Adipocyte (in vitro differentiated cells): ENCODE measurements around the gene TVP23C.

Source experiments
- DNase-seq: peaks from one replicate; pipeline ENCODE4 v3.0.0-alpha.2; 2015; ENCODE audit warnings: low read depth
- H3K27me3 ChIP-seq: replicated peaks from 2 replicates; pipeline ENCODE4 v1.7.0; 2013; ENCODE audit warnings: mild to moderate bottlenecking, low read length, moderate library complexity; ENCODE audit not compliant: control insufficient read depth, insufficient read depth
- H3K36me3 ChIP-seq: 2 replicates; pipeline ENCODE4 v1.7.0; 2013; ENCODE audit warnings: low read length, mild to moderate bottlenecking, moderate library complexity; ENCODE audit not compliant: control insufficient read depth, insufficient read depth, severe bottlenecking
- H3K4me1 ChIP-seq: 2 replicates; pipeline ENCODE4 v1.7.0; 2013; ENCODE audit warnings: mild to moderate bottlenecking, low read length, moderate library complexity; ENCODE audit not compliant: control insufficient read depth, insufficient read depth
- H3K4me3 ChIP-seq: 2 replicates; pipeline ENCODE4 v1.7.0; 2013; ENCODE audit warnings: mild to moderate bottlenecking, low read length, moderate library complexity
- H3K9ac ChIP-seq: 2 replicates; pipeline ENCODE4 v1.7.0; 2013; ENCODE audit warnings: mild to moderate bottlenecking, low read length, moderate library complexity
- H3K9me3 ChIP-seq: 2 replicates; pipeline ENCODE4 v1.7.0; 2013; ENCODE audit warnings: mild to moderate bottlenecking, low read length, moderate library complexity; ENCODE audit not compliant: control insufficient read depth

Gene TVP23C

GRCh38 chr17:15492791-15493692 is 70.2 kb downstream of the TVP23C start:
- Histone ChIP-seq H3K9me3 (no peaks in the 10 kb centered on the region), H3K4me3 (no peak overlapping the region), H3K4me1 (peaks cover 14% of the 10 kb centered on the region), H3K9ac (no peak overlapping the region), H3K27me3 (no peaks in the 10 kb centered on the region), H3K36me3 (no peaks in the 10 kb centered on the region)
- no peak for DNase-seq

DNA sequence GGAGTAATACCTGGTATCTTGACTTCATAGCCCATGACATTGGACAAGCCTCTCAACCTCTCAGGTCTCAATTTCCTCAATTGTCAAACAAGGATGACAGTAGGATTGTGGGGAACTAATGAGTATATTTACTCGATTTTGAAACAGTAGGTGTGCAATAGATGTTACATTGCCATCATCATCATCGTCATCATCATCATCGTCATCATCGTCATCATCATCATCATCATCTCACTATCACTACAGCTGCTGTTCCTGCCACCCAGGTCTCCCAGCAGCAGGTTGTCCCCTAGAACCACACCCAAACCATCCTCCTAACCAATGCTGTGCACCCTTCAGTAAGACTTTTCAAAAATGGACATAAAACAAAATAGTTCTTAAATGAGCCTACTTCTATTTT is 71.1 kb downstream of the TVP23C start:
- Histone ChIP-seq H3K9ac (no peak overlapping the region), H3K4me3 (no peak overlapping the region), H3K27me3 (no peaks in the 10 kb centered on the region), H3K9me3 (no peaks in the 10 kb centered on the region), H3K4me1 (peaks cover 14% of the 10 kb centered on the region), H3K36me3 (no peaks in the 10 kb centered on the region)
- no peak for DNase-seq

DNA sequence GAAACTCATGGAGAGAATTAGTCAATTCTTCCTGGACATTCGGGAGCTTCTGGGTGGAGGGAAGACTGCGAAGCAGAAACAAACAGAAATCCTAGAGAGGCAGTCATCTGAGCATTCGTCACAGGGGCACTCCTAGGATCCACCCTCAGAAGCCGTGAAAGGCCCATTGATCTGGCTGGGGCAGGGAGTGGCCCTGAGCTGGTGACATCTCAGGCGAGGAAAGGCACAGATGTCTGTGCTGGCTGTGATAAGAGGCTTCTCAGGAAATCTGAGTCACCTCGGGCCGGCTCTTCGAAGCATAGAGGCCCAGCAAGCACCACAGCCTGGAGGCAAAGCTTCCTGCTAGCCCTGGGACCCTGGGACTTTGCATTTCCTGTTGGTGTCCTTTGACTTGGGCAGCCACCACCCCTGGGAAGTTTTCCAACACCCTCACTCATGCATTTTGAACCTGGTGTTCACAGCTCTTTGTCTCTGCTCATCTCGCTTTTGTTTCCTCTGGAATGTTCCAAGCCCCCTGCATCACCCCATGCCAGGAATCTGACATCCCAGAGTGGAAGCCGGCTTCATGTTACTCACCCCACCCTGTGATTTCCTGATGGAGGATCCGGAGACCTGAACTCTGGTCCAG is 72.5 kb downstream of the TVP23C start:
- H3K4me3 ChIP-seq: peak overlapping the region; percentile 19
- H3K27me3 ChIP-seq: no peaks in the 10 kb centered on the region
- no peaks in the 10 kb centered on the region for H3K36me3 ChIP-seq
- peaks cover 14% of the 10 kb centered on the region for H3K4me1 ChIP-seq
- peak; percentile 68 for DNase-seq
- no peaks in the 10 kb centered on the region for H3K9me3 ChIP-seq
- peak overlapping the region; percentile 47 for H3K9ac ChIP-seq

DNA sequence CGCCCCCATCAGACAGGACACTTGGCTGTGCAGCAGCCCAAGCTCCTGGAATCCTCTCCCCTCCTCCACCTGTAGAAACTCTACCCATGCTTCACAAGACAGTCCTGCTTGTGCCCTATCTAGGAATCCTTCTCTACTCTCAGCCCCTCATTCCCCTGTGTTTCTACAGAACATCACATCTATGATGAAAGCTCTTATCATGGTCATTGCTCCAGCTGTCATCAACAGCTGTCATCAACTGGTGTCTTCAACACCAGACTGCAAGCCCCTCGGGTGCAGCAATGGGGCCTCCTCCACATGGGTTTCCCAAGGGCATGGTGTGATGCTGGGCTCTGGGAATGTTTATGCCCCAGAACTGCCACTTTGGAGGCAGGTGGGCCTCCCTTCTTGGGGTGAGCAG is 74.7 kb downstream of the TVP23C start:
- no peaks in the 10 kb centered on the region for H3K9me3 ChIP-seq
- no peaks in the 10 kb centered on the region for H3K27me3 ChIP-seq
- no peak overlapping the region for H3K9ac ChIP-seq
- no peak for DNase-seq
- H3K4me3 ChIP-seq: no peak overlapping the region
- H3K36me3 ChIP-seq: no peaks in the 10 kb centered on the region
- H3K4me1 ChIP-seq: peaks cover 14% of the 10 kb centered on the region

GRCh38 chr17:15485045-15485444 is 78.2 kb downstream of the TVP23C start:
- no peak for DNase-seq

DNA sequence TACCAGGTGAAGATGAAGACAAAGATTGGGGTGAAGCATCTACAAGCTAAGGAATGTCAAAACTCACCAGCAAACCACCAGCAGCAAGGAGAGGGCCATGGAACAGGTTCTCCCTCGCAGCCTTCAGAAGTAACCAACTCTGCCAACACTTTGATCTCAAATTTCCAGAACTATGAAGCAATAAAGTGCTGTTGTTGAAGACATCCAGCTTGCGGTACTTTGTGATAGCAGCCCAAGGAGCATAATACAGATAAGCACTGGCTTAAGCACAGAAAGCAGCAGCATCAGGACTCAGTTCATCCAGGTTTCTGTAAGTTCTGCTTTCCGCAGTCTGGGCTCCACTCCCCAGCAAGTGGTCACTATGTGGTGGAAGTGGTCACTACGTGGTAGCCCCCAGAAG is 79.9 kb downstream of the TVP23C start:
- no peak for DNase-seq
- Histone ChIP-seq H3K27me3 (no peaks in the 10 kb centered on the region), H3K4me3 (no peak overlapping the region), H3K4me1 (no peaks in the 10 kb centered on the region), H3K9me3 (no peaks in the 10 kb centered on the region), H3K9ac (no peak overlapping the region), H3K36me3 (no peaks in the 10 kb centered on the region)

More at GRCh38 chr17:15485045-15485444, 78.2 kb downstream of the TVP23C start:
- H3K9ac ChIP-seq: no peak overlapping the region
- H3K27me3 ChIP-seq: no peaks in the 10 kb centered on the region
- no peaks in the 10 kb centered on the region for H3K9me3 ChIP-seq
- no peaks in the 10 kb centered on the region for H3K36me3 ChIP-seq
- H3K4me3 ChIP-seq: no peak overlapping the region
- peaks cover under 1% of the 10 kb centered on the region for H3K4me1 ChIP-seq

DNA sequence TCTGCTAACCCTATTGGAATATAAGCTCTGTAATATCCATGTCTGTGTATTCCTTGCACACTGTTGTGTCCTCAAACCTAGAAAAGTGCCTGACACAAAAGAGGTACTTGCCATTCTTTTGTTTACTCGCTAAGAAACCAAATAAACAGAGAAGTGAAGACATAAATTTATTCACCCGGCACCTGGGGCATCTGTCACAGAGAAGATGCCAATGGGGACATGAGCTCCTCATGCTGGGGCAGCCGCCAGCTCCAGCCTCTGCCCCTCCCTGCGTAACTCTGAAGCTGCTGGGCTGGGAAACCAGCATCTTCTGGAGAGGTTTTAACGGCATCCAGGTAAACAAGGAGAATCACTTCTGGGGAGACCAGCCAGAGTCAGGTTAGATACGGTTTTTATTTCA is 80.8 kb downstream of the TVP23C start:
- Histone ChIP-seq H3K9ac (no peak overlapping the region), H3K4me1 (no peaks in the 10 kb centered on the region), H3K9me3 (no peaks in the 10 kb centered on the region), H3K36me3 (no peaks in the 10 kb centered on the region), H3K4me3 (no peak overlapping the region), H3K27me3 (no peaks in the 10 kb centered on the region)
- no peak for DNase-seq

DNA sequence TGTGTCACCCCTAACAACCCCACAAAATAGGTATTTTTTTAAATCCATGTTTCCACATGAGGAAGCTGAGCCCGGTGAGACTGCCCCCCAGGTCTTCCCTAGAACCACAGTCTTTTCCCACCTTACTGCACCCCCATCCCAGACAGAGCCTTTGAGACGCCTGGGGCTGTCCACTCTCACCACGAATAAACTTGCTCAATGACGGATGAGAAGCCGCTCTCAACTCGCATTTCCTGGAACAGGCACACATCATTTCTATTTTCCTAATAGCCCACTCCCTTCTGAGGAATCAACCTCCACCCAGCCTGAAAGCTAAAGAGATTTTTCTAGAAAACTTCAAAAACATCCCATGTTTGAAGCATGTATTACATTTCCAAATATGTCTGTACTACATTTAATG is 81.8 kb downstream of the TVP23C start:
- H3K4me1 ChIP-seq: peaks cover 7% of the 10 kb centered on the region
- H3K9me3 ChIP-seq: no peaks in the 10 kb centered on the region
- H3K36me3 ChIP-seq: no peaks in the 10 kb centered on the region
- no peak for DNase-seq
- H3K9ac ChIP-seq: no peak overlapping the region
- H3K27me3 ChIP-seq: no peaks in the 10 kb centered on the region
- H3K4me3 ChIP-seq: no peak overlapping the region

GRCh38 chr17:15480204-15480603 is 83.1 kb downstream of the TVP23C start:
- no peak for DNase-seq
- Histone ChIP-seq H3K36me3 (no peaks in the 10 kb centered on the region), H3K4me3 (no peak overlapping the region), H3K9me3 (no peaks in the 10 kb centered on the region), H3K27me3 (no peaks in the 10 kb centered on the region), H3K9ac (no peak overlapping the region), H3K4me1 (peaks cover 17% of the 10 kb centered on the region)

DNA sequence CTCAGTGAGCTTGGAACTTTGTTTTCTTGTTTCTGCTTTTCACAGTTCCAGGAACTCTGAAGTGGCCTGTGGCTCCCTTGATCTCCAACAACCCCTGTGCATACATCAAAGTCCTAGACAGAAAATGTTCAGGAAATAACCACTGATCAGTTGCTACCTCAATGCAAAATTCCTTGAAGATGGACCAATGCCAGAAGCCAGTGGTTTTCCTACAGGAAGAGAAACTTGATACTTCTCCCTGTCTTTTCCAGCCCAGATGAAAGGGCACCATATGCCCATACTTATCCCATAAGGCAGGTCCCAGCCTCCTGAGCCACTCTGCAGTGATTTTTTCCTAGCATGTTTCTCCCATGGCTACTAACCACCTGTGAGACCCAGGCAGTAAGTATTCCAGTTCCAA is 83.6 kb downstream of the TVP23C start:
- Histone ChIP-seq H3K27me3 (no peaks in the 10 kb centered on the region), H3K4me1 (peaks cover 19% of the 10 kb centered on the region), H3K36me3 (no peaks in the 10 kb centered on the region), H3K4me3 (no peak overlapping the region), H3K9me3 (no peaks in the 10 kb centered on the region), H3K9ac (no peak overlapping the region)
- no peak for DNase-seq

DNA sequence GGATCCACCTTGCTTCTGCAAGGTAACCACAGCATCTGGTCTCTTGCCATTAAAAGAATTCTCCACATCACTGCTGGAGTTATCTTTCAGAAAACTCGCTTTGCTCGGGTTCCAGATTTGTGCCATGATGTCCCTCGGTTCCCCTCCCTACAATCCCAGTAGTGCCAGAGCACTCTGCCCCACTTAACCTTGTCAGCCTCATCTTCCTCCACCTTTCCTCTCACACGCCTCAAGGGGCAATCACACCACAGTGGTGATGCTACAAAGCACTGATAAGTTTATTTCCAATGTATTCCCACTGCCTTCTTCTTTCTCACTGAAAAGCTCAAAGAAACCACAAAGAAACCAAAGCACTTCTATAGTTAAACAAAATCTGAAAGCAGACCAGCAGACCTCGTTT is 84.4 kb downstream of the TVP23C start:
- Histone ChIP-seq H3K4me1 (peaks cover 26% of the 10 kb centered on the region), H3K4me3 (no peak overlapping the region), H3K27me3 (no peaks in the 10 kb centered on the region), H3K36me3 (no peaks in the 10 kb centered on the region), H3K9me3 (no peaks in the 10 kb centered on the region), H3K9ac (no peak overlapping the region)
- no peak for DNase-seq
